Spleen (tissue), 11 donors: ENCODE data around the gene GRIA1. TPM values are rescaled to one million over a fixed set of nuclear protein-coding genes. Genes with fewer than 3 reads are reported as not detected.

Experiments
- DNase-seq: peaks from one replicate; pipeline ENCODE4 v3.0.0-alpha.2; 2020
- H3K27ac ChIP-seq, 8 donors: fragments of 200-600 bp; sonication (generic) in 7 of 8; 1 replicate in 4 of 8; 2 replicates in 4 of 8; pipeline versions ENCODE4 v1.5.0 to v1.8.0; 2016 to 2021; ENCODE audit warnings: inconsistent platforms in 4 of 8, mild to moderate bottlenecking in 4 of 8, moderate library complexity in 1 of 8
- H3K27me3 ChIP-seq, 7 donors: fragments of 200-600 bp; sonication (generic) in 6 of 7; replicated peaks in 1 of 7; 1 replicate in 4 of 7; 2 replicates in 3 of 7; pipeline versions ENCODE4 v1.5.0 to v1.8.0; 2016 to 2021; ENCODE audit warnings: inconsistent platforms in 3 of 7, mild to moderate bottlenecking in 1 of 7
- H3K36me3 ChIP-seq, 6 donors: fragments of 200-600 bp; sonication (generic) in 5 of 6; 1 replicate in 4 of 6; 2 replicates in 2 of 6; pipeline versions ENCODE4 v1.5.0 to v1.8.0; 2016 to 2021; ENCODE audit warnings: inconsistent platforms in 2 of 6
- H3K4me1 ChIP-seq, 6 donors: fragments of 200-600 bp; sonication (generic) in 5 of 6; 1 replicate in 3 of 6; 2 replicates in 3 of 6; pipeline versions ENCODE4 v1.5.0 to v1.8.0; 2016 to 2021; ENCODE audit warnings: inconsistent platforms in 3 of 6
- H3K4me3 ChIP-seq, 8 donors: fragments of 200-600 bp; sonication (generic) in 7 of 8; 1 replicate in 4 of 8; 2 replicates in 4 of 8; pipeline versions ENCODE4 v1.5.0 to v1.8.0; 2016 to 2021; ENCODE audit warnings: inconsistent platforms in 4 of 8, mild to moderate bottlenecking in 4 of 8, moderate library complexity in 2 of 8
- H3K9me3 ChIP-seq, 8 donors: fragments of 200-600 bp; sonication (generic) in 7 of 8; 1 replicate in 4 of 8; 2 replicates in 4 of 8; pipeline versions ENCODE4 v1.5.0 to v1.8.0; 2016 to 2021; ENCODE audit warnings: inconsistent platforms in 4 of 8
- POLR2A ChIP-seq, 3 donors: fragments of 450-650 bp; IDR thresholded peaks; one replicate each; pipeline ENCODE4 v1.5.1; 2017; ENCODE audit warnings: antibody characterized with exemption in 3 of 3, mild to moderate bottlenecking in 1 of 3
- POLR2AphosphoS5 ChIP-seq, 3 donors: sonication (generic); formaldehyde crosslinking; IDR thresholded peaks; one replicate each; pipeline ENCODE4 v1.5.1; 2017; ENCODE audit warnings: antibody characterized with exemption in 3 of 3
- WGBS, 5 donors: extraction: QIAGEN DNeasy Blood & Tissue Kit in 3 of 5; methylation state at CpG; one replicate each; pipeline versions ENCODE4 v1.1.5 to v1.1.7; 2013 to 2018; 5-methylcytosine and 5-hydroxymethylcytosine counted together
- intact Hi-C: fragments of 100-400 bp; cut with DNase I; formaldehyde crosslinking; loops from one replicate; pipeline ENCODE4 v1.15.0; 2023; ENCODE audit warnings: low total_unique reads
- polyA plus RNA-seq, 3 donors: library from polyadenylated mRNA; stranded (reverse); fragments of 200-250 nt; gene quantifications; one replicate each; pipeline ENCODE4 v1.2.1, GENCODE V29; 2013
- total RNA-seq, 7 donors: library from RNA; depleted of rRNA in 3 of 7; stranded (reverse); fragments of >200 nt in 3 of 7; fragmentation: NEBNext Ultra II Directional in 4 of 7; extraction: Animal tissue kit (Norgen Biotek cat#: 25700) in 4 of 7; gene quantifications; one replicate each; pipeline versions ENCODE4 v1.1.0 to v1.2.1, GENCODE V29; 2016 to 2021
- TF ChIP-seq, protein P1 (sequence below), 11 experiments: fragments of 200-600 bp in 7 of 11; fragments of 450-650 bp in 4 of 11; sonication (generic) in 4 of 11; IDR thresholded peaks in 8 of 11; conservative IDR thresholded peaks in 3 of 11; 1 replicate in 7 of 11; 2 replicates in 4 of 11; pipeline versions ENCODE4 v1.4.0 to v1.8.0; 2016 to 2021; ENCODE audit warnings: antibody characterized with exemption in 11 of 11, inconsistent platforms in 4 of 11, mild to moderate bottlenecking in 1 of 11
- donor health status: healthy with polysubstance abuse.
- donor health status: DM: no; HTN: no; CAD: no; lungs with moderate emphysema.
- donor health status: DM: no; HTN: no; CAD: no.
- donor health status: Bipolar disorder and iron deficiency.
- donor health status: healthy.
- donor health status: DM: no; HTN: no; CAD: no.
- donor health status: DM: yes; HTN: yes; CAD: no.

The GRIA1 gene
- total and polyA plus RNA-seq, 10 donors = 0.02 to 0.19 (median 0.09) TPM; not detected in 6

DNA sequence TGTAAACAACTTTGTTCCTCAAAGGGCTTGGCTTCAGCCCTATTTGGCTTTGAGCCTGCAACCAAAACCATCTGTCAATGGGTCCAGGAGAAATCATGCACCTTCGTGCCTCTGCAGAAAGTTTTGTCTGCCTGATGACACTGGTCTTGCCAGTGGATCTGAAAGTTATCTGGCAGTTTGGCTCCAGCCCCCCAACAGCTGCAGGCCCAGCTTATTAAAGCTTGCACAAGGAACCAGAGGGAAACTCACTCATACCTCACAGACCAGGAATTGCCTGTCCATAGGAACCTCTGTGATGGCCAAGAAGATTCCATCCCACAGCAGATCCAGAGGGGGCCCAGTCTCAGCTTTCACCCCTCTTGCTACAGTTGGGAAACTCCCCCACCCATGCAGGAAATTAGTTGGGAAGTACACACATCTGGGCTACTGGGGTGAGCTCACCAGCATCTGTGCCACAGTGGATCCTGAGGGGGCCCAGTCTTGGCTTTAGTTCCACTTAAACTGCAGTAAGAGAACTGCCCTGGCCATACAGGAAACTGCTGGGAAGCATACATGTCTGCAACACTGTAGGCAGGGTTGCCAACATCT lies 265.5 kb downstream of the GRIA1 start:
- no peak for DNase-seq
- 50 to 72% (median 60%) methylated on average over 1 of the region's 1 CpG for WGBS, 5 donors
- TF ChIP-seq POLR2A (IDR thresholded peaks at IDR 0.05) = no peak
- no peak for TF ChIP-seq POLR2AphosphoS5 (IDR thresholded peaks at IDR 0.05)
- TF ChIP-seq, protein P1, sequence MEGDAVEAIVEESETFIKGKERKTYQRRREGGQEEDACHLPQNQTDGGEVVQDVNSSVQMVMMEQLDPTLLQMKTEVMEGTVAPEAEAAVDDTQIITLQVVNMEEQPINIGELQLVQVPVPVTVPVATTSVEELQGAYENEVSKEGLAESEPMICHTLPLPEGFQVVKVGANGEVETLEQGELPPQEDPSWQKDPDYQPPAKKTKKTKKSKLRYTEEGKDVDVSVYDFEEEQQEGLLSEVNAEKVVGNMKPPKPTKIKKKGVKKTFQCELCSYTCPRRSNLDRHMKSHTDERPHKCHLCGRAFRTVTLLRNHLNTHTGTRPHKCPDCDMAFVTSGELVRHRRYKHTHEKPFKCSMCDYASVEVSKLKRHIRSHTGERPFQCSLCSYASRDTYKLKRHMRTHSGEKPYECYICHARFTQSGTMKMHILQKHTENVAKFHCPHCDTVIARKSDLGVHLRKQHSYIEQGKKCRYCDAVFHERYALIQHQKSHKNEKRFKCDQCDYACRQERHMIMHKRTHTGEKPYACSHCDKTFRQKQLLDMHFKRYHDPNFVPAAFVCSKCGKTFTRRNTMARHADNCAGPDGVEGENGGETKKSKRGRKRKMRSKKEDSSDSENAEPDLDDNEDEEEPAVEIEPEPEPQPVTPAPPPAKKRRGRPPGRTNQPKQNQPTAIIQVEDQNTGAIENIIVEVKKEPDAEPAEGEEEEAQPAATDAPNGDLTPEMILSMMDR (IDR thresholded peaks at IDR 0.05 in 8 of 11, conservative IDR thresholded peaks at IDR 0.05 in 3 of 11) = no peak
- Histone ChIP-seq H3K4me1 (no peaks in the 10 kb centered on the region), H3K4me3 (no peak overlapping the region), H3K9me3 (peaks cover 0 to 37% (median 19%) of the 10 kb centered on the region in 8 donors), H3K36me3 (no peaks in the 10 kb centered on the region), H3K27me3 (no peaks in the 10 kb centered on the region), H3K27ac (no peak overlapping the region)
- intact Hi-C loops = no loop called here

DNA sequence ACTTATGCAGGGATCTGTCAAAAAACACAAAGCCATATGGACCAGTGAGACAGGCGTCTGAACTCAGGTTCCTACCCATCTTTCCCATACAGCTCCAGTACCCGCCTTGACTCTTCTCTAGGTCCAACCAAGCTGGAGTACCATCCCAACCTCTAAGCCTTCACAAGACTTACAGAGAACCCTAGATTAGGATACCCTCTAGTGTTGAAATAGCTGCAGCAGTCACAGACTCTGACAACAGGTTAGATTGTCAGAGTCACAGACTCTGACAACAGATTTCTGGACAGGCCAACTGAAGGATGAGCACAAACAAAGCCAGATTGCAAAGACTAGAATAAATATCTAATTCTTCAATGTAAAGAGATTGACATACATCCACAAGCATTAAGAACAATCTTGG lies 266.1 kb downstream of the GRIA1 start:
- Histone ChIP-seq H3K4me3 (no peak overlapping the region), H3K4me1 (no peaks in the 10 kb centered on the region), H3K27ac (no peak overlapping the region), H3K36me3 (no peaks in the 10 kb centered on the region), H3K9me3 (peaks cover 0 to 37% (median 19%) of the 10 kb centered on the region in 8 donors), H3K27me3 (no peaks in the 10 kb centered on the region)
- intact Hi-C loops = no loop called here
- TF ChIP-seq POLR2A (IDR thresholded peaks at IDR 0.05) (no peak), POLR2AphosphoS5 (IDR thresholded peaks at IDR 0.05) (no peak)
- no peak for DNase-seq
- WGBS, 5 donors = 79 to 100% (median 84%) methylated on average over 2 of the region's 2 CpGs

DNA sequence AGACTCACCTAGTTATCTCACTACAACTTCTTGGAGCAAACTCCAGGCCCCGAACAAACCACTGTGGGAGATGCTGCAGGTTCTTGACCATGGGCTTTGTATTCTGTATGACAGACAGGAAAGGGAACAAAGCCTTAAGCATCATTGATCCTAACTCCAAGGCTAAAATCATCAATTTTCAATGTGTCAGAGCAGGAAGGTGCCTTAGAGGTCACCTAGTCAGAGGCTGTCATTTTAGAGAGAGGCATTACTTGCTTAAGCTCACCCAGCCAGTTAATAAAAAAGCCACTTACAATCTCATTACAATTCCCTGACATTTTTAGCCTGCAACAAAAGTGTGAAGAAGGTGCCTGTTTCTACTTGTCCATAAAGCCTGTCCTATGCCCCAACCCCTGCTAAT lies 275.5 kb downstream of the GRIA1 start:
- H3K9me3 ChIP-seq = peaks cover 0 to 6% (median 0%) of the 10 kb centered on the region in 8 donors
- DNase-seq = no peak
- 74 to 83% (median 79%) methylated on average over 1 of the region's 1 CpG for WGBS, 5 donors
- no peaks in the 10 kb centered on the region for H3K27me3 ChIP-seq
- intact Hi-C loops = no loop called here
- TF ChIP-seq, protein P1 (IDR thresholded peaks at IDR 0.05 in 8 of 11, conservative IDR thresholded peaks at IDR 0.05 in 3 of 11) = no peak
- TF ChIP-seq POLR2AphosphoS5 (IDR thresholded peaks at IDR 0.05) (no peak), POLR2A (IDR thresholded peaks at IDR 0.05) (no peak)
- no peaks in the 10 kb centered on the region for H3K4me1 ChIP-seq
- no peak overlapping the region for H3K4me3 ChIP-seq
- H3K36me3 ChIP-seq = no peaks in the 10 kb centered on the region
- H3K27ac ChIP-seq = no peak overlapping the region

DNA sequence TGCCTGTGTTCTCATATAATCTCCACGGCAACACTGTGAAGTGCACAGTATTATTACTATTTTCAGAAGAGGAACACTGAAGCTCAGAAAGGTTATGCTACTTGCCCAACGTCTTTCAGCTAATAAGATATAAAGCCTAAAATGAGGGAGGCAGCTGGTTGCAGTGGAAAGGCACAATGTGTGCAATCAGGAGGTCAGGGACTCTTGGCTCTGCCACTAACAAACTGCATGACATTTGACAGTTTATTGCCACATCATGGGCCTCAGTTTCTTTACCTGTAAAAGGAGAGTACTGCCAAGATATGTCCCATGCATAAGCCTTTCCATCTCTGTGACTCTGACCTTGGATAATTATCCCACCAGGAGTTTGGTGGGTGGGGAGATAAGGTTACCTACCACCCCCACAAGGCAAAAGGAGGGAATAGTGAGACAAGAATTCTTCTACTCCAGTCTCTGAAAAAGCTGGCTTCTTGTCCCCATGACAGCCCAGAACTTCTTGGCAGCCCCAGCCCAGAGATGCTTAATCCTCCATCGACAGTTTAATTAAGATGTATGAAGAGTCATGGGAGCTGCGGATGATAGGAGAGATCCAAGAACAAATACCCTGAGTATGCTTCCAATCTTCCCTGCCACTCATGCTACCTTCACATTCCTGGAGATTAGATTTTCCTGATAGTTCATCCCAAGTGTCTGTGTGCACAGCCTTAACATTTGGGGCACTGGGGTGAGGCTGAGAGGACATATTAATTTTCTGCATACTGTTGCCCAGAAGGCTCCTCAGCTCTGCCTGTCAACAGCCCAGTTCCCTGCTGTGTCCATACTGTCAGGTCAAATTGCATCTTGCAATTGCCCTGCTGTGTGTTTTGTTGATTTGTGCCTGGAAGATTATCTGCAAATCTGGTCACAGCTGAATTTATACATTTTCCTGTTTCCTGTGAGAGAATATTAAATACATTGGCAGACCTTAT lies 277.0 kb downstream of the GRIA1 start:
- Histone ChIP-seq H3K27me3 (no peaks in the 10 kb centered on the region), H3K27ac (no peak overlapping the region), H3K4me3 (no peak overlapping the region), H3K9me3 (peaks cover 0 to under 1% (median 0%) of the 10 kb centered on the region in 8 donors), H3K4me1 (no peaks in the 10 kb centered on the region), H3K36me3 (no peaks in the 10 kb centered on the region)
- TF ChIP-seq POLR2A (IDR thresholded peaks at IDR 0.05) (no peak), POLR2AphosphoS5 (IDR thresholded peaks at IDR 0.05) (no peak)
- WGBS, 5 donors = 62 to 81% (median 75%) methylated on average over 4 of the region's 4 CpGs
- intact Hi-C loops = no loop called here
- no peak for DNase-seq

DNA sequence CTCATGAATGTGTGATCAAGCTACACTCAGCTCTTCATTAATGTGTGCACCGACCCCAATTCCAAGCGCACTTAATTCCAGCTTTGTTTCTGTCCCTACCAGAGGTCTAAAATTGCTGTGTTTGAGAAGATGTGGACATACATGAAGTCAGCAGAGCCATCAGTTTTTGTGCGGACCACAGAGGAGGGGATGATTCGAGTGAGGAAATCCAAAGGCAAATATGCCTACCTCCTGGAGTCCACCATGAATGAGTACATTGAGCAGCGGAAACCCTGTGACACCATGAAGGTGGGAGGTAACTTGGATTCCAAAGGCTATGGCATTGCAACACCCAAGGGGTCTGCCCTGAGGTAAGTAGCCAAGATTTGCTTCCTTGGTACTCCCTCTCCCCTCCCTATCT lies 279.6 kb downstream of the GRIA1 start:
- no peaks in the 10 kb centered on the region for H3K4me1 ChIP-seq
- TF ChIP-seq POLR2A (IDR thresholded peaks at IDR 0.05) (no peak), POLR2AphosphoS5 (IDR thresholded peaks at IDR 0.05) (no peak)
- TF ChIP-seq, protein P1 (IDR thresholded peaks at IDR 0.05 in 8 of 11, conservative IDR thresholded peaks at IDR 0.05 in 3 of 11) = no peak
- no peaks in the 10 kb centered on the region for H3K9me3 ChIP-seq
- H3K4me3 ChIP-seq = no peak overlapping the region
- no peak for DNase-seq
- WGBS, 5 donors = 89 to 96% (median 93%) methylated on average over 5 of the region's 5 CpGs
- H3K27ac ChIP-seq = no peak overlapping the region
- peaks cover 0 to 7% (median 0%) of the 10 kb centered on the region in 7 donors for H3K27me3 ChIP-seq
- no peaks in the 10 kb centered on the region for H3K36me3 ChIP-seq
- intact Hi-C loops = no loop called here
